CD1c-positive myeloid dendritic cell (primary cell): Measurements from ENCODE around the gene BNIP3.
"Not testable (repeated sequence)": the region's sequence is repeated elsewhere in the genome, so short reads cannot be mapped to it uniquely, and the experiment has no call there.

Experiments
- DNase-seq: peaks from one replicate; pipeline ENCODE4 v3.0.0-alpha.2; 2016; ENCODE audit errors: extremely low spot score

Gene BNIP3

DNA sequence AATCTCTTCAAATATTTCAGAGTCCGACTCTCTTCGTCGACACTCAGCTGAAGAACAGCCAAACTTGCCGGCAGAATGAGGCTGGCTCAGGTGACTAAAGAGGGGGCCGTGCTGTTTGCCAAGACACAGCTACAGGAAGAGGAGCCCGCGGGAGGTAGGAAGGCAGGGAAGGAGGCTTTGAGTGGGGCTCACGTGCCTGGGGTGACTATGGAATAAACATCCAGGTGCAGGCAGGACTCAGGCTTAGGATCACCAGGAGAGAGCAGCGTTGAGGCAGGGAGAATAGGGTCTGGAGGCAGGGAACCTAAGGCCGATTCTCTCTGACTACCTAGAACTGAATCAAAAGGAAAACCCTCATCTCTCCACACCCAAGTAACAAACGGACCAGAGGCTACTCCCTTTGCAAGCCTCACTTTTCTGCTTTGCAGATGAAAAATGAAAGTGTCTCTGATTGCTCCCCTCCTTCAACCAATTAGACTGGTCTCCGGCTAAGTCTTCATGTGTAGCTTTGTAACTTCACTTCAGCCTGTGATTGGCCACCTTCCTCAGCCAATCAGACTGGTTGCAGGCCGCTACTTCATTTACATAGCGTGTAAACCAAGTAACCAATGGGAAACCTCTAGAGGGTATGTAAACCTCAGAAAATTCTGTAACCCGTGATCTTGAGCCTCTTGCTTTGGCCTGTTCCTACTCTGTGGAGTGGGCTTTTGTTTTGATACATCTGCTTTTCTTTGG is 19.7 kb upstream of the BNIP3 start:
- DNase-seq = no peak

DNA sequence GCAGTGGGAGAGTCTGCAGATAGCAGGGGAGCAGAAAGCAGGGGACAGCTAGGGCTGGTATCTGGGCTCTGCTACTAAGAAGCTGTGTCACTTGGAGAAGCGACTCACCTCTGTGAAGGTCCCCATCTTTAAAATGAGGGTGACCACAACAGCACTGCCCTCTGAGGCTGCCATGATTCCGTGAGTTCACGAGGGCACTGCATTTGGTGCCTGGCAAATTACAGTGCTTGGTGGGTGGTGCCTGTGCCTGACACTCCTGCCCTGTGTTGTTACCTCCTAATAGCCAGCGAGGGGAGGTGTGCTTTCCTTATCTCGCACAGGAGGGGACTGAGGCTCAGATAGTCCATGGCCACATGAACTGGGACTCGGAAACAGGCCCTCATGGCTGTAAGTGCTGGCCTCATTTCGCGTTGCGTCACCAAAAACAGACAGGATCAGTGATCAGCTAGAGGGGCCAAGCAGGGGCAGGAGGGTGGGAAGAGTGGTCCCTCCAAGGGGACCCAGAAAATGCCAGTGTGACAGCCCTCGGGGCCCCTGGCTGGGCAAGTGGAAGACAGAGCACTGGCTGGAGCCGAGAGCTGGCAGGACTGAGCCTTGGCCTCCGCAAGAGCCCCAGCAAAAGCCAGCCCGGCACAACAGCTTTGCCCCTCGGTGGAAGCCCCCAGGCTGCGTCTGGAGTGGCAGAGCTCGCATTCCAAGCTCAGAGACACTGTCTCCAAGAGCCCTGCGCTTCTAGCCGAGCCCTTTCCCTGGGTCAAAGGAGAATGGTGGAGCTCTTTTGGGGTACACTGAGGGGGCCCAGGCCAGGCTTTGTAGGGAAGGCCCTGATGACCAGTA is 17.3 kb upstream of the BNIP3 start:
- DNase-seq = no peak

DNA sequence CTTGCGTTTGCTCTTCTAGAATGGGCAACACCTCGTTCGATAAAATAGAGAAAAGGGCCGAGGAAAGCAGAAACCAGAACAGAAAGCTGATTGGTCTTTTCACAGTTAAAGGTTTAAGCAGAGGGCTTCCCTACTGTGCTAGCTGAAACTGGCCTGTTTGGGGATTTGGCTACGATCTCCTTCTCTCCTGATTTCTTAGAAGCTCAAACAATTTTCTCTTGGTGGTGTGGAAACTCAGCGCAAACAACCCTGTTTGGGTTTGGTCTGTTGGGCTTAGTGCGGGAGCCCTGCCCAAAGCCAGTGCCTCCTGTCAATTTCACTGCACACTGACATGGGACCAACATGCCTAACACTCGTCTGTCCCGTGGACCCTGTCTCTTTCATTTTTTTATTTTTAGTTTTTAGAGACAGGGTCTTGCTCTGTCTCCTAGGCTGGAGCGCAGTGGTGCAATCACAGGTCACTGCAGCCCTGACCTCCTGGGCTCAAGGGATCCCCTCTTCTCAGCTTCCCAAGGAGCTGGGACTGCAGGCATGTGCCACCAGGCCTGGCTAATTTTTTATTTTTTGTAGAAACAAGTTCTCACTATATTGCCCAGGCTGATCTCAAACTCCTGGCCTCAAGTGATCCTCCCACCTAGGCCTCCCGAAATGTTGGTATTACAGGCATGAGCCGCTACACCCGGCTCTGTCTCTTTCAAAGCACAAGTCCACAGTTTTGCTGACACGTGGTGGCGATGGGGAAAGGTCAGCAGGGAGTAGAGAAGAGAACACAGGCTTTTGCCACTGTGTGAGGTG is 16.5 kb upstream of the BNIP3 start:
- no peak for DNase-seq

DNA sequence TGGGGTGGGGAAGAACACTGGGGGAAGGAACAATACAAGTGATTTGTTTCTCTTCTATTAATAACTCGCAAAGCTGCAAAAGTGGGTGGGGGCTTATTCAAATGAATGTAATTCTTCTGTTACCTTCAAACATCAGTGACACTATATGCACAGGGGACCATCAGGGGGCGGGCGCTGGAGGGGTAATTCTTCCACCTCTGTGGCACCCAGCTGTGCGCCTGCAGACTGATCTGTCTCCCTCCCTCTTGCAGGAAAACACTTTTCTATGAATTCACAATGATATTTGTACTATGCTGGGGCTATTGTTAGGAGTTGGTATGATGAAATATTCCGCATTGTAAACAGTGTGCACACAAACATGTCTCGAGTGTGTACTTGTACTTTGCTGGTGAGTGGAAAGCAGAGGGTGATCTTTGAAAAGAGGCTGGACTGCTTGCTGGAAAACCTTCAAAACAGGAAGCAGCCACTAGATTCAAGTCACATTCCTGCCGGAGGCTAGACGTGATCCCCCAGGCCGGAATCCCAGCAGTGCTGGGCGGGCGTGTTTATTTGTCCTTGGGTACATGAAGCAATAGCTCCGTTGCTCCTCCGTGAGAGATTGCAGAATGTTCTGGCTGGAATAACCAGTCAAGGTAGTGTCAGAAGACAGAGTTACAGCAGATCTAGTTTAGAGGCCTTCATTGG is 15.8 kb upstream of the BNIP3 start:
- no peak for DNase-seq

GRCh38 chr10:131996466-131997365 is 15.0 kb upstream of the BNIP3 start:
- no peak for DNase-seq

DNA sequence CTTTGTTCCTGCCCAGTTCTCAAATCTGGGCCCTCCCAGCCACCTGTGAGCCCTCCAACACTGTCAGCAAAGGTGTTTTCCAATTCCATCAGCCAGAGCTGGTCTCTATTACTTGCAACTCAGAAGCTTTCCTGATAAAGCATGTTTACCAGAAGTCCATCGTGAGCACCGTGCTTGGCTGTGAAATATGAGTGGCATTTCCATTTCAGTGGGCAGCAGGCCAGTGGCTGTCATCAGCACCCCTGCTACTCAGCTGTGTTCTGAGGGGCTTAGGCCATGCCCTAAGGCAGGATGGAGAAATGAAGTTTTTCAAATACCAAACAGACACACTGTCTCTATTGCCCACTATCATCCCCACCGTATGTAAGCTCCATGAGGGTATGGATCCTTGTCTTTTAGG is 12.7 kb upstream of the BNIP3 start:
- DNase-seq = no peak

- no peak for DNase-seq
These were observed 11.6 kb upstream of the BNIP3 start for GRCh38 chr10:131993275-131993674.

GRCh38 chr10:131991726-131992125 is 10.0 kb upstream of the BNIP3 start:
- no peak for DNase-seq

- not testable (repeated sequence) for DNase-seq
These were observed 6.1 kb upstream of the BNIP3 start for GRCh38 chr10:131987786-131988185.

DNA sequence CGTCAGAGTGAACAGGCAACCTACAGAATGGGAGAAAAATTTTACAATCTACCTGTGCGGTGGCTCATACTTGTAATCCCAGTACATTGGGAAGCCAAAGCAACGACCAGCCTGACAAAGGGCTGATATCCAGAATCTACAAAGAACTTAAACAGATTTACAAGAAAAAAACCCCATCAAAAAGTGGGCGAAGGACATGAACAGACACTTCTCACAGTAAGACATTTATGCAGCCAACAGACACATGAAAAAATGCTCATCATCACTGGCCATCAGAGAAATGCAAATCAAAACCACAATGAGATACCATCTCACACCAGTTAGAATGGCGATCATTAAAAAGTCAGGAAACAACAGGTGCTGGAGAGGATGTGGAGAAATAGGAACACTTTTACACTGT is 5.6 kb upstream of the BNIP3 start:
- DNase-seq = not testable (repeated sequence)

GRCh38 chr10:131986851-131987250 is 5.1 kb upstream of the BNIP3 start:
- DNase-seq = not testable (repeated sequence)

- peak; percentile 29 for DNase-seq
These were observed 2.1 kb upstream of the BNIP3 start for GRCh38 chr10:131983780-131984179.

- no peak for DNase-seq
These were observed 1.1 kb upstream of the BNIP3 start for GRCh38 chr10:131982796-131983195.

DNA sequence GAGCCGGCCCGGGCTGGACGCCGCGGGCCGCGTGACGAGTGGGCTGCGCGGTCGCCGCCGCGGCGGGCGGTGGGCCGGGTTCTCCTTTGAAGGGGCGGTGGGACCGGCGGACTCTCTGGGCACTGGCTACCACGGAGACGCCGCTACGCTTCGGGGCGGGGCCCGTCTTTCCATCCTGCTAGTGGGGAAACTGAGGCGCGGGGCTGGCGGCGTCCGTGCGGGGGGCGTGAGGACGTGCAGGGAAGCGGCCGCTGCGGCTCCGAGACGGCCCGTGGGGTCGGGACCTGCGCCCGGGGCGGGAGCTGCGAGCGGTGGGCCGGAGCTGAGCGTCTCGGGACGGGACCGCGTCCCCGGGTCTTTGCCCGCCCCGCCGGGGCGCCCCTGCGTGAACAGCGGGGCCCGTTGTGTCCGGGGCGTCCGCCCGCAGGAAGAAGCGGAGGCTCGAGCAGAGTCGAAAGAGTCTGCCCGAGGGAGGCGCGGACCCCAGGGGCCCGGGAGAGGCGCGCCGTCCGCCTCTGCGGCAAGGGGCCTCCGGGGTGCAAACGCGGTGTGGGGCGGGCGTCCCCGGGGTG is 548 bp upstream of the BNIP3 start:
- no peak for DNase-seq

DNA sequence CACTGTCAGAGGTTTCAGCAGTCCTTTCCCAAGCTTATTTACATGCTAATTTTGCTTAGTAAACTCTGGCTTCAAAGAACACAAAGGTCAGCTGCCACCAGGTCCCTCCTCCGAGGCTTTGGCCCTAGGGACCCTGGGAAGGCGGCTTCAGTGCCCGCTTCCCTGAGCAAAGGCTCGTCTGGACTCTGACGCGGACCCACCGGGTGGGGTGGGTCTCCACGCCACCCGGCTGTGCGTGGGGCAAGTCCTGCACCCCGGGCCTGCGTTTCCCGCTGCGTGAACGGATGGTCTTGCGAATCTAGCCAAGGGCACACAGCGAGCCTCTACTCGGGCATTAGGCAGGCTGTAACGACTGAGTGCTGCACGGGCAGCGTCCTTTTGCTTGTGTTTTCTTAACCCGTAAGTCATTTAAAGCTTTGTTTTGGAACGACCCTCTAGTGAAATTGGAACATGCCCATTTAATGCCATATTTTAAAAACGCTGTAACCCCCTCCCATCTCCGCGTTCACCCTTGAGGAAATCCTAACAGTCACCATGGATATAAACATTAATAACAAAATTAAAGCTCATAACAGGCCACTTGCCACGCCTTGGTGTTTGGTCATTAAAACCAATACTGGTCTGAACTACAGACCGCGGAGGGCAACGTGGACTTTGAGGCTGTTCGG is 828 bp downstream of the BNIP3 start:
- DNase-seq = peak; percentile 2

DNA sequence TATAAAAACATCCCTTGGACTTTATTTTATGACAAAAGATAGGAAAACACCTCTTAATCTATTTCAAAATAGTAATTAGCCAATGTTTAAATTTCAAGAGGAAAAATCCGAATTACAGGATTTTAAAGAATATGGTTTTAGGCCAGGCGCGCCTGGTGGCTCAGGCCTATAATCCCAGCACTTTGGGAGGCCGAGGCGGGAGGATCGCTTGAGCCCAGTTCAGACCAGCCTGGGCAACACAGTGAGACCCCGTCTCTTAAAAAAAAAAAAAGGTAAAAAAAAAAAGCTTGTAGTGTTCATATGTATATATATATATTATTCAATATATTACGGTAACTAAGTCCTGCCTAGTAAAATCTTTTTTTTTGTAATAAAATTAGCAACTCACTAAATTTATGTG is 1.4 kb downstream of the BNIP3 start:
- no peak for DNase-seq

DNA sequence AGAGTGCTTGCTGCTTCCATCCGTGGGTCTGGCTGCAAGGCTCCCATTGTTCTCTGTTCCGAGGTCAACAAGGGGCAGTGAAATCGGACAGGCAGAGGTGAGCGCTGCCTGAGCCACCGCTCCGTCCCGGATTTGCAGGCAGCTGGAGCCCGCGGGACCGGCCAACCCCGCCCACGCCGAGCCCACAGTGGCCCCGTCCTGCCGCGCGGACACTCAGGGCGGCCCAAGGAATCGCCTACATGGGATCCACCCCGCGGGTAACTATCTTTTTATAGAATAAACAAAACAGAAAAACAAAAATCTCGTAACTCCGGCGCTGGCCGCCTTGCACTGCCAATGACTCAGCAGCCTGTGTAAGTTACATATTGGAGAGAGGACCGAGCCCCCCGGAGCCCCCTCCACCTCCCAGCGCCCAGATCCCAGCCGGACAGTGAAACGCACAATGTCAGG is 1.9 kb downstream of the BNIP3 start:
- DNase-seq = no peak

GRCh38 chr10:131979336-131979735 is 2.4 kb downstream of the BNIP3 start:
- DNase-seq = no peak

DNA sequence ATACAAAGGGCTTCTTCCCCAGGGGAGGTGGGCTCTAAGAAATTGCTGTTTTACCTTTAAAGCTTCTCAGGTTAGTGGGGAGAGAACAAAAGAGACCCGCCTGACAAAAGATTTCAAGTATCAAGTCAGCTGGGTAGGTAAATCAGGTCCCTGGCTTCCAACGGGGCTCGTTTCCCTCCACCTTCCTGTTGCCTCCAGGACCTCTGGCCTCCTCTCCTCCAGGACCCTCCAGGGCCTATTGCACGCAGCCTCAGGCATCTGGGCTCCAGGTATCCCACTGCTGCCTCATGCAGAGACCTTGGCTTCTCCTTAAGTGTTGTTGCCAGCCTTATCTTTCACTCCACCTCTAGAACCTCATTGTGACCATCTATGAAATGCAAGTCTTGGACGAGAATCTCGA is 2.9 kb downstream of the BNIP3 start:
- no peak for DNase-seq

DNA sequence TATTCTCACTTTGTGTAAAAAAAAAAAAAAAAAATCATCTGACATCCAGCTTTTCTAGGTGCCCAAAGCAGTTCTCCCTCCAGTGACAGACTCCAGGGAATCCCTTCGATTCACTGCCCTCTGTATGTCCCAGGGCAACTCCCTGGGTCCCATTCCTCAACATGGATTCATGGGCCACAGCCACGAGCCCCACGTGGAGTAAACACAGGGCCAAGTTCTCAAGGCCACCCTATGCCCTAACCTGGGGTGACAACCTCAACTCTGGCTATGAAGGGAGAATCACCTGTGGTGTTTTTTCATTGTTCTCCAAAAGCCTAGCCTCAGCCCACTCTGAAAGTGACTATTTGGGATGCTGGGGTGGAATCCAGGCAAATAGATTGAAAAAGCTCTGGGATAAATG is 3.4 kb downstream of the BNIP3 start:
- no peak for DNase-seq
